Jurkat, Clone E6-1 (cell line): ENCODE data around the gene TMEM106C.

ENCODE experiments used
- DNase-seq: peaks from one replicate; pipeline ENCODE4 v3.0.0-alpha.2; 2011; ENCODE audit warnings: low read depth, low spot score
- H3K4me3 ChIP-seq: 2 replicates; pipeline ENCODE4 v1.5.1; 2011; ENCODE audit warnings: mild to moderate bottlenecking, low read length, control low read depth, moderate library complexity

TMEM106C gene

DNA sequence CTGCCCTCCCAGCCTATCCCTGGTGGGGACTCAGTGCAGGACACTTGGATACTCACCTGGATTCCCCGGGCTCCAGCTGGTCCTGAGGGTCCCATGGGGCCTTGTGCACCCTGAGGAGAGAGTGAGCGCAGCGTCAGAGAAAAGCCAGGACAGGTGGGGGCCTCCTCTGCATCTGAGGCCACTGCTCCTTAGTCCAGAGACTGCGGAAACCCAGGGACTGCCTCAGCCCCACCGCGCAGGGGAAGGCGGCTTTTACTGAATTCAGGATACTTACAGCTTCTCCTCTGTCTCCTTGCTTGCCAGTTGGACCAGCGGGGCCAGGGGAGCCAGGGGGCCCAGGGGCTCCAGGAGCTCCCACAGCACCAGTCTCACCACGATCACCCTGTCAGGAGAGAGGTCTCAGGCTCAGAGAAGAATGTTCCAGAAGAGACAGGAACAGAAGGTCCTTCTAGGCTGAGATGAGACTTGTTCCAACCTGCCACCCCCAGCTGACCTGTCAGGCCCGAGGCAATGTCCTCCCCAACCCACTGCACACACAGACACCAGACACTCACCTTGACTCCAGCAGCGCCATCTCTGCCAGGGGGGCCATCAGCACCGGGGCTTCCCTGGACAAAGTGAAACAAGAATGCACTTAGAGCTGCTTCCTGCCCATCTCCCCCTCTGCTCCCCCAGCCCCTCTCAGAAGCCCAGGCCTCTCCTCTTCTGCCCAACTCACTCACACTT is 13.8 kb downstream of the TMEM106C start:
- no peak overlapping the region for H3K4me3 ChIP-seq
- no peak for DNase-seq

DNA sequence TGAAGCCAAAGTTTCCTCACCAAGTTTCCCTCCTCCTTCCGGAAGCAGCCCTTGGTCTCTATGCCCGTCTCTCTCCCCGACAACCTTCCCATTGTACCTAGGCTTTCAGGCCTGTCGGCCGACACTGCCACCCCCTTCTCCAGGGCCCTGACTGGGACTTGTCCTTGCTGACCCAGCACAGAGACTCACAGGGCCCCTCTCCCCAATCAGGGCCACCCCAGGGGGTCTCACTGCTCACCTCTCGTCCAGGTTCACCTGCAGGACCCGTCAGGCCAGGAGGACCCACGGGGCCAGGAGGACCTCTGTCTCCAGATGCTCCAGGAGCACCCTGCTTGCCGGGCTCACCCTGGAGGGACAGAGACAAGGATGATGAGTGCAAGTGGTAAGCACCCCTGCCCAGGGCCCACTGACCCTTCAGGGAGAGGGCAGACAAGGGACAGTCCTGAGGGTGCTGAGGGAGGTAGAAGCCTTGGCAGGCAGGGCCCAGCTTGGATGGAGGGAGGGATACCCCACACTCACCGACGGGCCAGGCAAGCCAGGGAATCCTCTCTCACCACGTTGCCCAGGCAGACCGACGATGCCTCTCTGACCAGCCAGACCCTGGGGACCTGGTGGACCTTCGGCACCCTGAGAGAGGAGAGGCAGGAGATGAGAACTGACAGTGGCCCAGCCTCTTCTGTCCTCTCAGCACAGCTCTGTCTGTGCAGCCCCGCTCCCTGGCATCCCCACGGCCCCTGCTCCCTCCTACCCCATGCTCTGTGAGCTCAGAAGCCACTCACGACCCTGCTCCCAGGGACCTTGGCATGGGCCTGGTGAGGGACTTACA is 14.6 kb downstream of the TMEM106C start:
- H3K4me3 ChIP-seq: no peak overlapping the region
- DNase-seq: no peak

DNA sequence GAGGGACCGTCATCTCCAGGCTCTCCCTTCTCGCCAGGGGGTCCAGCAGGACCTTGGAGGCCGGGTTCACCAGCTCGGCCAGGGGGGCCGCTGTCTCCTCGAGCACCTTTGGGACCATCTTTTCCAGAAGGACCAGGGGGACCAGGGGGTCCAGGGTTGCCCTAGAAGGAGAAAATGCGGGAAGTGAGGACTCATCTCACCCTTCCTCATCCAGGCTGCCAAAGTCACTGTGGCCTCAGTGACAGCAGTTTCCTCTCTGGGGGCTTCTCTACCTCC is 15.1 kb downstream of the TMEM106C start:
- no peak for DNase-seq
- H3K4me3 ChIP-seq: no peak overlapping the region

DNA sequence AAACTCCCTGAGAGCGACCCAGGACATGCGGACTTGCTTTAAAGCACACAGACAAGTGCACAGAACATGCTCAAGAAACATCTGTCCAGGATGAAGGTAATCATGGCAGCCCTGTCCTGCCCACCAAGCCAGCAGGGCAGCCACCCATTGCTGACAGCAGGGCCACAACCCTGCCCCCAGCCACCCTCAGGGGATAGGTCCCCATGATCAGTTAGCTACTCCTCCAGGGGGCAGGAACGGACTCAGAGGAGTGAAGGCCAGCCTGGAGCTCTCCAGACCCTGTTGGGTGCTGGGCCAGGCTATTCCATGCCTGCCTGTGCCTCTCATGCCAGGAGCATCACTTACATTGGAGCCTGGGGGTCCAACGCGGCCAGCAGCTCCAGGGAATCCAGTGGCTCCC is 15.8 kb downstream of the TMEM106C start:
- H3K4me3 ChIP-seq: no peak overlapping the region
- DNase-seq: no peak

DNA sequence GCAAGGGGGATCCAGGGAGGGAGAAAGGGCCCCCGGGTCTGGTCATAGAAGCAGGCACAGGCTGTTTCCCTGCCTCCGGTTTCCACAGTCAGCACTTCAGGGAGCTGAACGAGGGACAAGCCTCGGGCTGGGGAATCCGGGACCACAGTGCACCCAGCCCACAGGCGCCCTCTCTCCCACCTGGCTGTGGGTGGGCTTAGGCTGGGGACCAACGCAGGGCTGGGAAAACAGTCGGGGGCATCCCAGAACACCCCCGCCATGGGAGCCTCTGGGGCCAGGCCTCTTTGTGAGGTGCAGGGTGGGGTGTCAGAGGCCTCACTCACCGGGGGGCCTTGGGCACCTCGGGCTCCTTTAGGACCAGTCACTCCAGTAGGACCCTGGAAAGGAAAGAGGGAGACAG is 16.3 kb downstream of the TMEM106C start:
- no peak for DNase-seq
- no peak overlapping the region for H3K4me3 ChIP-seq

DNA sequence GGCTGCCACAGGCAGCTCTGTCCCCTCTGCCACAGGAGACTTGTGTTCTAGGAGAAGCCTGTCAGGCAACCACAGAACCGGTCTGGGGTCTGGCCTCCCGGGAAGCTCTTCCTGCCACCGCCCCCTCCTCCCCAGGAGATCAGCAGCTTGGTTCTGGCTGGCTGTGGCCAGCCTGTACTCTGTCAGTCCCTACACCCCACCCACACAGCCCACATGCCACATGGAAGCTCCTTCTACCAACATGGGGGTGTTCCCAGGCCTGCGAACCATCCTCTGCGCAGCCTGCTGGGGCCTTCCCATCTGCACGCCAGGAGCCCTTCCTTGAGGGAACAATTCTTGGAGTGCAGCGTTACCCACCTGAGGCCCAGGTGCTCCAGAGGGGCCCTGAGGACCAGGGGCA is 16.8 kb downstream of the TMEM106C start:
- no peak for DNase-seq
- H3K4me3 ChIP-seq: no peak overlapping the region

DNA sequence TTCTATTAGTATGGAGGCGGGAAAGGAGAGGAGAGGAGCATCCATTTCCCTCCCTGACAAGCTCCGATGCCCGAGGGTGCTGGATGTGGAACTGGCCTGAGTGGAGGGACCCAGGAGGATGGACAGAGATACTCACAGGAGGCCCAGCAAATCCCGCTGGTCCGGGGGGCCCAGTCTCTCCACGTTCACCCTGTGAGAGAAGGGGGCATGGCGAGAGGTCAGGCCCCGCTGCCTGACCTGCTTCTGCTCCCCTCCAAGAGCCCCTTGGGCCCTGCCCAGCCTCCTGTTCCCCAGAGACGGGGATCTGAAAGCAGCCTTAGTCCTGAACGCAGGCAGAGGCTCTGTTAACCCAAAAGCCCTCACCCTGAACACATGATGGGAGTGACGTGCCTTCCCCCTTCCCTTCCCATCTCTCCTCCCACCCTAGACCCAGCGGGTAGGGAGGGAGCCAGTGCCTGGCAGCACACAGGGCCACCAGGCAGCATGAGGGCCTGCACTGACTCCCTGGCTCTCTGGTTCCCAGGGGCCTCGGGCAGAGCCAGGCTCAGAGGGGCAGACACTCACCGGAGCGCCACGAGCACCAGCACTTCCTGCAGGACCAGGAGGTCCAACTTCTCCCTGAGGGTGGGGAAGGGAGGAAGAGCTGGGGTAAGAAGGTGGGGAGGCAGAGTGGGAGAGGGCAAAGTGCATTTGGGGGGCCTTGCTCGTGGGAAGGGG is 17.5 kb downstream of the TMEM106C start:
- H3K4me3 ChIP-seq: no peak overlapping the region
- DNase-seq: no peak

DNA sequence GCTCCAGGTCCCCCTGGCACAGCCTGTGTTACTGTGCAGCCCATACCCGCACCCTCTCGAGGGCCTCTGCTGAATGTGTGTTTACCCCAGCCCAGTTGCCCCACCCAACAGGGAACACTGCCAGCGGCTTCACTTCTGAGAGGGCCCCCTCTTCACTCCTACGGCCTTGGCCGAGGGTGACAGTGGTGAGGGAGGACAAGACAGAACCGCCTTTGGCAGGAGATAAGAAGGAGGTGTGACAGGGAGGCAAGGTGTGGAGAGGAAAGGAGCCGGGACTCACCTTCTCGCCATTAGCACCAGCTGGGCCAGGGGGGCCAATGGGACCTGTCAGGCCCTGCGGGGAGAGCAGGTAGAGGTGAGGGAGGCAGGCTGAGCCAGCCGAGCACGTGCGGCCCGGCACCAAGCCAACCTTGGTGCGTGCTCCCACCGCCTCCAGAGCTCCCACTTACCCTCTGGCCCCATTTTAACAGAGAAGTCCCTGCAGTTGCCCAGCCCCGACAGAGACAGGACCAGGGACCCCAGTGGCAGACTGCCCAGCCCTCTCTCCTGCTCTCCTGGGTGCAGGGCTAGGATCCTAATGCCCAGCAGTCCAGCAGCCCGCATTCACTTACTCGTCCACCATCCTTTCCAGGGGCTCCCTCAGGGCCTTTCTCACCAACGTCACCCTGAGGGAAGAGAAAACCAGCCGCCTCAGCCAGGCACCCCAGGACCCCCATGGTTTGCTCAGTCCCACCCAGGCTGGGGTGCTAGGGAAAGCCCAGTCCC is 18.3 kb downstream of the TMEM106C start:
- no peak overlapping the region for H3K4me3 ChIP-seq
- DNase-seq: no peak

DNA sequence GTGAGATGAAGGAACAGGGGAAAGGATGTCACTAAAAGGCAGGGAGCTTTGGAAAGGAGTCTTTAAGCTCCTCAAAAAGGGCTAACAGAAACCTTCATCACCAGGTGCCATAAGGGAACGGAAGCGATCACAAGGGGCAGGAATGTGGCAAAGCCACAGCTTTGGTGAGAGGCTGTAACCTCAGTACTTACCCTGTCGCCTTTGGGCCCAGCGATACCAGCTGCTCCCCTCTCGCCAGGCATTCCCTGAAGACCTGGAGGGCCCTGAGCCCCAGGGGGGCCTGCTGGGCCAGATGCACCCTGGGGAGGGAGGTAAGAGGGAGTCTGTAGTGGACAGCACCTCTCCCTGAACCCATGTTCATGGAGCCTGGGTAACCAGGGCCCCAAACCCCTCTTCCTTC is 18.9 kb downstream of the TMEM106C start:
- no peak overlapping the region for H3K4me3 ChIP-seq
- DNase-seq: peak; percentile 35

DNA sequence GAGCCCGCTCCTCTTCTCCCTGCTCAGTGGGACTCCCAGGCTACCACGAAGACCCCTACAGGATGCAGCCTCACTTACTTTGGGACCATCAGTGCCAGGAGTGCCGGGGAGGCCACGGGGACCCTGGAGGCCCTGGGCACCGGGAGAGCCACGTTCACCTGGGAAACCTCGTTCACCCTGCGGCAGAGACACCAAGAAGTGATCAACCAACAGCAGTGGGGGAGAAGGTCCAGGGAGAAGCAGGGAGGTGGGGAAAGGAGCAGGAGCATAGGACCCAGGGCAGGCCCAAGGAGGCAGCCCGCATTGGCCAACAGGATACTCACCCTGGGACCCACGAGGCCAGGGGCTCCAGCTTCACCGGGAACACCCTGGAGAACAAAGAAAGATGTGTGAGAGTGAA is 19.4 kb downstream of the TMEM106C start:
- H3K4me3 ChIP-seq: no peak overlapping the region
- no peak for DNase-seq

DNA sequence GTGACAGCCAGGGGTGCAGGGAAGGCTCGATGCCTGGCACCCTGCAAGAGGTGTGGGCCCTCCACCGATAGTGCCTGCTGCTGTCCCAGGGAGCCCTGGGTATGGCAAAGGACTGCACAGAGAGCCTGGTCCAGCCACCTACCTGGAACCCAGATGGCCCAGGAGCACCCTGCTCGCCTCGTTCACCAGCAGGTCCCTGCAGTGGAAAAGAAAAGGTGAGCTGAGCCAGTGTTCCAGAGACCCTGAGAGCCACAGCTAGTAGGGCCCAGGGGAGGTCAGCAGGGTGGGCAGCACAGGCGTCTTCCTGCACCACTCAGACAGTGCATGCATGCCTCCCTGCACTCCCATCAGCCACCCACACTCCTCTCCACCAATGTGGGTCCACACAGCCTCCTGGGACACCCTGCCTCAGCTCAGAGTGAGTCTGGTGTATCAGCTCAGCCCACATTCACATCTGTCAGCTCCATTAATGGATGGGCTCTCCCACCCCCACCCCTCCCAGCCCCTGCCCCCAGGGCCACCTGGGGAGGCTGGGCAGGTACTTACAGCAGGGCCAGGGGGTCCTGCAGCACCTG is 20.2 kb downstream of the TMEM106C start:
- DNase-seq: no peak
- no peak overlapping the region for H3K4me3 ChIP-seq

DNA sequence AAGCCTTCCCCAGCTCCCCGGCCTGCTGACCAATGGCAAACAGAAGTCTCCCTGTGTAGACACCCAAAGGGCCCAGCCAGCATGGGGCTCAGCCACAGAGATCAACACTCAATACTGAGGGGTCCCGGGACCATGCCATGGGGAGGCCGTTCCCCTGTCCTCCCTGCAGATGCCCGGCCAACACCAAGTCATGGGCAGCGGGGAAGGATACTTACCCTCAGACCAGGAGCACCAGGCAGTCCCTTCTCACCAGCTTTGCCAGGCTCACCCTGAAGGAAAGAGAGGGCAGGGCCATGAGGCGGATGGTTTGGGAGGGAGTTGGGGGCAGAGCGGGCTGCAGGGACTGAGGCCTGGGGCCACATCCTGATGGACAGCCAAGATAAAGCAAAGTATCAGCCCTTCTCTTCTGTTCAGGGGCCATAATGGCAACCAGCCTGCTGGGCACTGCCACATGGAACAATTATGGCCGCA is 21.0 kb downstream of the TMEM106C start:
- H3K4me3 ChIP-seq: no peak overlapping the region
- no peak for DNase-seq

DNA sequence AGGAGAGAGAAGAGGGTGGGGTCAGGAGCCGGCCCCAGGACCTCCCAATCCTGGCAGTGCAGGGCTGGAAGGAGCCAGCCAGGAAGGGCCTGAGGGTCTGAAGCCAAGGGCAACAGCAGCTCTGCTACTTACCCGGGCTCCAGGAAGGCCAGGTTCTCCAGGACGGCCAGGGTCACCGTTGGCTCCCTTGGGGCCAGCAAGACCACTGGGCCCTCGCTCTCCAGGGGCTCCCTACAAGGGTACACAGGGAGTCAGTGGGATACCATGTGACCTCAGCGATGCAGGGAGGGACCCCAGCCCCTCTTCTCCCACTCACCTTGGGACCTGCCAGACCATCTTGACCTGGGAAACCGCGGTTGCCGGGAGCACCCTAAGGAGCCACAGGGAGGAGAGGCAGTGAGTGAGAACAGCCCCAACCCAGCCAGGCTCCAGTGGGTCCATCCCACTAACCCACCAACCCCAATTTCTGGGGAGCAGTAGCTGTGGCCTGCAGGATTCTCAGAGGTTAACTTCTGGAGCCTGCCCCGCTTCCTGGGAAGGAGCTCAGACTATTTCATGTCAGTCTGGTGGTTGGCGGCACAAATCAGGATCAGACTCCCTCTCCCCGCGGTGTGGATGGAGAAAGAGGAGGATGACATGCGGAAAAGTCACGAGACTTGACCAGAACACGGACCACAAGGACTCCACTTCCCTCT is 22.3 kb downstream of the TMEM106C start:
- DNase-seq: no peak
- H3K4me3 ChIP-seq: no peak overlapping the region

DNA sequence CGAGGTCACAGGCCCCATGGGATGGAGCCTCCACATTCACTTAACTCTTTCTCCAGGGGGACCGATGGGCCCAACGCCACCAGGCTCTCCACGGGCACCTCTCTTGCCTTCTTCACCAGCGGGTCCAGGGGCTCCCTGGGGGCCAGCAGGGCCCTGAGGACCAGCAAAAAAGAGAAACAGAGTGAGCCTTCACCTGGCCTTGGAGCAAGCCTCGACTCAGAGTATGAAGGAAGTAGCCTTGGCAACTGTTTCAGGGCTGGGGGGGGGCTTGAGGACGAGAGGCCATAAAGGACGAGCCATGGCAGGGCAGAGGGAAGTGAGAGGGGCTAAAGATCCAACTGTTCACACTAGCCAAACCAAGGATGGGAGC is 22.9 kb downstream of the TMEM106C start:
- no peak for DNase-seq
- no peak overlapping the region for H3K4me3 ChIP-seq

DNA sequence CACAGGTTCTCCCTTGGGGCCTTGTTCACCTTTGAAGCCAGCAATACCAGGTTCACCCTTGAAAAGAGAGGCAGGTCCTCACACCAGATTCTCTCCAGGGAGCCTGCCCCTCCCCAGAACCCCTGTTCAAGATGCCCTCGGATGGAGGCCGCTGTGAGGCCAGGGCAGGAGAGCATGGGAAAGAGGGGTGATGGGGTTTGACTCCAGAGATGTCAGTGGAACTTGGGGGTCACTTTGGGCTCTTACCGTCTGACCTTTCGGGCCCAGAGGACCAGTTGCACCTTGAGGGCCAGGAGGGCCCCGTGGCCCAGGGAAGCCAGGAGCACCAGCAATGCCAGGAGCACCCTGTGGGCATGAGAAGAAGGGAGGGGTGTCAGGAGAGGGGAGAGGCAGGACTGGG is 23.4 kb downstream of the TMEM106C start:
- no peak overlapping the region for H3K4me3 ChIP-seq
- no peak for DNase-seq

DNA sequence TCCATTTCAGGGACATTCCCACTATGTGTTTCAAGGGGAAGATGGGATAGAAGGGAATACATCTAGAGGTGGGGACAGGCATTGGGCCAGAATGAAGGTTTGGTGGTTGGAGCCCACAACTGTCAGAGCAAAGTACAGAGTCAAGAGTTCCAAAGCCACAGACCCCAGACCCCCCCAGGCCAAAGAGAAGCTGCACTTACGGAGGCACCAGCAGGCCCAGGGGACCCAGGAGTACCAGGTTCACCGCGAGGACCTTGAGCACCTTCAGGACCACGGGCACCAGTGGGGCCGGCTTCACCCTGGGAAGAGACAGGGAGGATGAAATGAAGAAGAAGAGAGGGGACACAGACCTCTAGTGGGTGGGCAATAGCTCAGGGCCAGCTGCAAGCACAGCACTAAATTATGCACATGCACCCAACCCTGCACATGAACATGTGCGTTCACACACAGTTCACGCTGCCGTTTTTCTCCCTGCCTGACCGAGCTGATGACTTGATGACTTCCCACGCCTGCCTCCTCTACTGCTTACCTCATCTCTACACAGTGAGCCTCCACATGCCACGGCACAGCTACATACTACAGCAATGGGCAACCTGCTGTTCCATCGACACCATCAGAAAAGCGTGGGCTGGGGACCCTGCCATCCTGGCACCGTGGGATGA is 24.1 kb downstream of the TMEM106C start:
- H3K4me3 ChIP-seq: no peak overlapping the region
- no peak for DNase-seq

DNA sequence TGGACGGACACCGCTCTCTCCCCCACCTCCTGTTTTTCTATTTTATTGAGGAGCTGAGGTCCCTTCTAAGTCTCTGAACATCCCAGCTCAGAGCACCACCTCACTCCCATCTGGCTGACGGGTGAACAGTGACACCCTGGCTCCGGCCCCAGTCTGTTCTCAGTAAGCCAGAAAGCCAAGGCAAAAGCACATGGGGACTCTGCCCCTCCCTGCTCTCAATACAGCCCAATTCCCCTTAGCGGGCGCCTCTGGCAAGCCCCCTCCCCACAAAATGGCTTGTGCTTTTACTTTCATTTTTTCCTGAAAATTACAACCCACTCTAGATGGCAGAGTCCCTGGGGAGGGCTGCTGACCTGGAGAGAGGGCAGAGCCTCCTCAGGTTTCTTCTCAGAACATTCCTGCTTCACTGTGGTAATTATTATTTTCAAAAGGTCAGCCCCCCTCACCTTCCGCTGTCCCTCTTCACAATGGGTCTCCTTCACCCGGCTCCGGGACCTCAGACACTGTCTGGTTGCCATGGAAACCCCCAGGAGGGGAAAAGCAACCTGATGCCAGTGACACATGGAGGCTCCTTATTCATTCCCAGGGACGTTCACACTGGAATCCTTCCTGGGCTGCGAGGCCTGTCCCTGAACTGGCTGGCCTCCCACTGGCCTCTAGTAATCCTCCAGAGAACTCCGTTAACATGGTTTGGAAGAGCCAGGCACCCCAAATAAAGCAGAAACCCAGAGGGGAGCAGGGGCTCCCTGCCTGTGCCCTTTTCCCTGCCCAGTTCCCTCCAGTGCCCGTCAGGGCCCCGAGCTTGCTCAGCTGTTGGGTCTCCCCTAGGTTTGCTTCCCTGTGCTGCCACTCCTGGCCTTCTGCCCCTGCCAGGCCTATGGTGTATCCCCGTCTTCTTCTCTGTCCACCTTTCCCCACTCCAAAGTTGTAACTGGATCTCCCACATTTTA is 25.0 kb downstream of the TMEM106C start:
- H3K4me3 ChIP-seq: no peak overlapping the region
- no peak for DNase-seq
